ENCODE results near the gene IFNA13. TPM values are rescaled to one million over a fixed set of nuclear protein-coding genes. Genes with fewer than 3 reads are reported as not detected.

Gene IFNA13
- total RNA-seq, 2 experiments from 2014 or later = not detected

DNA sequence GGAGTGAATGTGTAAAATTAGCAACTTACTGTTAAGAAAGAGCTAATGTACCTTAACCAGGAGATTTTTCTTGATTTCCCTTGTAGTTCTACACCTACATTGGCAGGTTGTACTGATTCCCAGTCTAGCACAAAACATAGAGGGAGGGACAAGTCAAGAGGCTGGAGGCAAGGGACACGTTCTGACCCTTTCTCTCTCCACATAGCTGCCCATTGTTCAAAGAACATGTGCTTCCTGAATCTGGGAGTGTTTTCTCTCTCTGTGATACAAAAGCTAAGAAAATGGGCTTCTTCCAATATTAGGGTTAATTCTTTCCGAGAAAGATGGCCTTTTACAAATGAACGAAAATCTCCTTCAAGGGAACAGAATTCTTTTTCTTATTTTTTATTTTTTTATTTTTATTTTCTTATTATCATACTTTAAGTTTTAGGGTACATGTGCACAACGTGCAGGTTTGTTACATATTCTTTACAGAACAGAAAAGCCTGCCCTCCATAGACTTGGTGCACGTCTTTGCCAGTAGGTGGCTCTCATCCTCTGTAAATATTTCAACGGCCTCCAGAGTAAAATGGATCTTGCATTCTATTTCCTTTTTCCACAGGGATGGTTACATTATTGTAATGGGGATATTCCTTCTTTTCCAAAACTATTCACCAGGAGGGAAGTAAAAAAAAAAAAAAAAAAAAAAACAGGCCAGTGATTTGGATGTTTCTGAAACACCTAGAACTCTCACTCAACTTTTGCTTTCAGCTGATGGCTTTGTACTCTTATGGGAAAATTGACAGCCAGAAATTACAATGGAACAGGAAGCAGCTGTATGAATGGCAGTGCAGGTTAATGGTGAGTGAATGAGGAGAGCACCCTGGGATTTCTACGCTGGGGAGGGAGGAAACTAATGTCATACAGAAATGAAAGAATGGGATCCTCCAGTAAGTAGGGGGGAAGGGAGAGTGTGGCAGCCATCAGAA is 49.6 kb downstream of the IFNA13 start:
- H3K36me3 ChIP-seq (ENCODE audit: insufficient read depth, low read length) = peaks cover 16% of the 10 kb centered on the region; the same call in 1 of the 2 replicates
- POLR2A ChIA-PET = interaction anchor here (0.7 to 1.0 kb wide), 3 partner anchors 11 to 269 kb away, joined by 3 to 5 read pairs (median 3); no protein-coding TSS in a partner anchor
- peak; percentile 54 for DNase-seq (ENCODE audit: low spot score)
- no peak for TF ChIP-seq EZH2phosphoT487 (IDR thresholded peaks at IDR 0.05; ENCODE audit: borderline replicate concordance, low read depth, low read length)
- TF ChIP-seq, protein P1, sequence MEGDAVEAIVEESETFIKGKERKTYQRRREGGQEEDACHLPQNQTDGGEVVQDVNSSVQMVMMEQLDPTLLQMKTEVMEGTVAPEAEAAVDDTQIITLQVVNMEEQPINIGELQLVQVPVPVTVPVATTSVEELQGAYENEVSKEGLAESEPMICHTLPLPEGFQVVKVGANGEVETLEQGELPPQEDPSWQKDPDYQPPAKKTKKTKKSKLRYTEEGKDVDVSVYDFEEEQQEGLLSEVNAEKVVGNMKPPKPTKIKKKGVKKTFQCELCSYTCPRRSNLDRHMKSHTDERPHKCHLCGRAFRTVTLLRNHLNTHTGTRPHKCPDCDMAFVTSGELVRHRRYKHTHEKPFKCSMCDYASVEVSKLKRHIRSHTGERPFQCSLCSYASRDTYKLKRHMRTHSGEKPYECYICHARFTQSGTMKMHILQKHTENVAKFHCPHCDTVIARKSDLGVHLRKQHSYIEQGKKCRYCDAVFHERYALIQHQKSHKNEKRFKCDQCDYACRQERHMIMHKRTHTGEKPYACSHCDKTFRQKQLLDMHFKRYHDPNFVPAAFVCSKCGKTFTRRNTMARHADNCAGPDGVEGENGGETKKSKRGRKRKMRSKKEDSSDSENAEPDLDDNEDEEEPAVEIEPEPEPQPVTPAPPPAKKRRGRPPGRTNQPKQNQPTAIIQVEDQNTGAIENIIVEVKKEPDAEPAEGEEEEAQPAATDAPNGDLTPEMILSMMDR (conservative IDR thresholded peaks at IDR 0.05; ENCODE audit: low read length) = peak; percentile 84
- H3K9me2 ChIP-seq (ENCODE audit: insufficient read depth, low read length) = no peaks in the 10 kb centered on the region
- H3K4me1 ChIP-seq (ENCODE audit: insufficient read depth, low read length, poor library complexity, severe bottlenecking) = no peaks in the 10 kb centered on the region
- intact Hi-C loops (cut with micrococcal nuclease; ENCODE audit: unreplicated experiment) = loop anchor here (1.0 to 5.0 kb wide), 3 partner anchors 78 to 471 kb away; no protein-coding TSS in a partner anchor
- H3K27ac ChIP-seq (ENCODE audit: low read depth, low read length, poor library complexity, severe bottlenecking) = no peak overlapping the region
- H2AFZ ChIP-seq (ENCODE audit: low read length) = no peak overlapping the region
- H4K20me1 ChIP-seq (ENCODE audit: insufficient read depth, low read length) = no peaks in the 10 kb centered on the region
- no peaks in the 10 kb centered on the region for H3K79me2 ChIP-seq (ENCODE audit: insufficient read depth, low read depth, low read length)
- no peaks in the 10 kb centered on the region for H3K9me3 ChIP-seq (ENCODE audit: low read length)
- no TSS peak for BruUV-seq (replicated peaks)
- CTCF ChIA-PET (ENCODE audit: unreplicated experiment) = interaction anchor here (0.6 kb wide), 1 partner anchor 77 kb away, joined by 3 read pairs; no protein-coding TSS in a partner anchor
- no peak overlapping the region for H3K4me2 ChIP-seq (ENCODE audit: low read length)
- H3K4me3 ChIP-seq (ENCODE audit: low read depth, low read length, poor library complexity, severe bottlenecking) = no peak overlapping the region

Other genes with a start within 250 kb of the IFNA13 start
- gene IFNW1, start 226.2 kb downstream of the IFNA13 start, total RNA-seq (2014; rRNA removed; shearing (Covaris generic)) = not detected in 2 replicates
- gene IFNW1, start 226.2 kb downstream of the IFNA13 start, total RNA-seq (2022) = not detected in 2 replicates
- gene IFNA21, start 201.4 kb downstream of the IFNA13 start, total RNA-seq (2014; rRNA removed; shearing (Covaris generic)) = not detected in 2 replicates
- gene IFNA21, start 201.4 kb downstream of the IFNA13 start, total RNA-seq (2022) = not detected in 2 replicates
- gene IFNA4, start 180.5 kb downstream of the IFNA13 start, total RNA-seq (2014; rRNA removed; shearing (Covaris generic)) = not detected in 2 replicates
- gene IFNA4, start 180.5 kb downstream of the IFNA13 start, total RNA-seq (2022) = not detected in 2 replicates
- gene IFNA7, start 165.9 kb downstream of the IFNA13 start, total RNA-seq (2014; rRNA removed; shearing (Covaris generic)) = not detected in 2 replicates
- not detected in 2 replicates for gene IFNA7, start 165.9 kb downstream of the IFNA13 start, total RNA-seq (2022)
- not detected in 2 replicates for gene IFNA10, start 160.9 kb downstream of the IFNA13 start, total RNA-seq (2014; rRNA removed; shearing (Covaris generic))
- not detected in 2 replicates for gene IFNA10, start 160.9 kb downstream of the IFNA13 start, total RNA-seq (2022)
- not detected in 2 replicates for gene IFNA16, start 150.7 kb downstream of the IFNA13 start, total RNA-seq (2014; rRNA removed; shearing (Covaris generic))
- gene IFNA16, start 150.7 kb downstream of the IFNA13 start, total RNA-seq (2022) = not detected in 2 replicates
- not detected in 2 replicates for gene IFNA17, start 139.8 kb downstream of the IFNA13 start, total RNA-seq (2014; rRNA removed; shearing (Covaris generic))
- not detected in 2 replicates for gene IFNA17, start 139.8 kb downstream of the IFNA13 start, total RNA-seq (2022)
- gene IFNA14, start 128.1 kb downstream of the IFNA13 start, total RNA-seq (2014; rRNA removed; shearing (Covaris generic)) = not detected in 2 replicates
- gene IFNA14, start 128.1 kb downstream of the IFNA13 start, total RNA-seq (2022) = not detected in 2 replicates
- not detected in 2 replicates for gene IFNA5, start 62.7 kb downstream of the IFNA13 start, total RNA-seq (2014; rRNA removed; shearing (Covaris generic))
- gene IFNA5, start 62.7 kb downstream of the IFNA13 start, total RNA-seq (2022) = not detected in 2 replicates
- gene KLHL9, start 32.7 kb downstream of the IFNA13 start, total RNA-seq (2014; rRNA removed; shearing (Covaris generic)) = 19.3 and 19.9 TPM in 2 replicates
- gene KLHL9, start 32.7 kb downstream of the IFNA13 start, total RNA-seq (2022) = 18.5 and 21.1 TPM in 2 replicates
- gene IFNA6, start 17.2 kb downstream of the IFNA13 start, total RNA-seq (2014; rRNA removed; shearing (Covaris generic)) = not detected in 2 replicates
- gene IFNA6, start 17.2 kb downstream of the IFNA13 start, total RNA-seq (2022) = not detected in 2 replicates
- gene IFNA2, start 17.3 kb upstream of the IFNA13 start, total RNA-seq (2014; rRNA removed; shearing (Covaris generic)) = not detected in 2 replicates
- gene IFNA2, start 17.3 kb upstream of the IFNA13 start, total RNA-seq (2022) = not detected in 2 replicates
- not detected in 2 replicates for gene IFNA8, start 41.1 kb upstream of the IFNA13 start, total RNA-seq (2014; rRNA removed; shearing (Covaris generic))
- not detected in 2 replicates for gene IFNA8, start 41.1 kb upstream of the IFNA13 start, total RNA-seq (2022)
- not detected in 2 replicates for gene IFNA1, start 72.4 kb upstream of the IFNA13 start, total RNA-seq (2014; rRNA removed; shearing (Covaris generic))
- gene IFNA1, start 72.4 kb upstream of the IFNA13 start, total RNA-seq (2022) = not detected in 2 replicates
- gene IFNE, start 114.3 kb upstream of the IFNA13 start, total RNA-seq (2014; rRNA removed; shearing (Covaris generic)) = not detected in 2 replicates
- not detected in 2 replicates for gene IFNE, start 114.3 kb upstream of the IFNA13 start, total RNA-seq (2022)